A549 (cell line): ENCODE measurements around the gene RPH3AL. TPM values are rescaled to one million over a fixed set of nuclear protein-coding genes. Genes with fewer than 3 reads are reported as not detected.
"Not testable (repeated sequence)": the region's sequence is repeated elsewhere in the genome, so short reads cannot be mapped to it uniquely, and the experiment has no call there.

Experiments used
- ATAC-seq, 2 experiments: fragments of 200-7000 bp in 1 of 2; fragments of >200 bp in 1 of 2; cut with Nextera tagmentation in 1 of 2; cut with Tn5 transposase in 1 of 2; 3 replicates each; pipeline versions ENCODE4 v1.8.0 to v1.9.1; 2018 to 2020; ENCODE audit warnings: mild to moderate bottlenecking in 1 of 2, moderate library complexity in 1 of 2
- CTCF ChIA-PET: fragments of 300-600 bp; sonication (Branson Sonifier 250); formaldehyde crosslinking; extraction: SDS; loops from one replicate; lab custom pipeline; 2021; ENCODE audit warnings: antibody characterized with exemption, inconsistent platforms; lab: Yijun Ruan, JAX
- POLR2A ChIA-PET: fragments of 350-600 bp; formaldehyde crosslinking; extraction: SDS; loops from one replicate; lab custom pipeline; 2021; ENCODE audit warnings: antibody characterized with exemption, inconsistent platforms; lab: Yijun Ruan, JAX
- DNase-seq, 2 experiments: peaks; one replicate each; pipeline versions ENCODE4 v3.0.0 to v3.0.0-alpha.2; 2011 to 2016; ENCODE audit warnings: low read depth in 1 of 2, low spot score in 1 of 2
- FAIRE-seq: peaks from 2 replicates; lab custom pipeline; 2011; peaks lifted over from hg19 to GRCh38; lab: Jason Lieb, UNC
- H3K27ac ChIP-seq, 2 experiments: fragments of >200 bp; sonication (Bioruptor Twin); formaldehyde crosslinking; 3 replicates each; pipeline ENCODE4 v1.5.1; 2016 to 2017
- H3K4me1 ChIP-seq: fragments of >200 bp; sonication (Bioruptor Twin); formaldehyde crosslinking; 3 replicates; pipeline ENCODE4 v1.6.1; 2016
- H3K4me2 ChIP-seq: fragments of >200 bp; sonication (Bioruptor Twin); formaldehyde crosslinking; 3 replicates; pipeline ENCODE4 v1.6.1; 2016
- H3K4me3 ChIP-seq: fragments of >200 bp; sonication (Bioruptor Twin); formaldehyde crosslinking; 3 replicates; pipeline ENCODE4 v1.5.1; 2016
- H3K9me3 ChIP-seq: fragments of >200 bp; sonication (Bioruptor Twin); formaldehyde crosslinking; 3 replicates; pipeline ENCODE4 v1.6.1; 2016
- BHLHE40 ChIP-seq: IDR thresholded peaks from 2 replicates; pipeline ENCODE4 v1.6.1; 2012; ENCODE audit warnings: low read depth, low read length, inconsistent platforms
- CBX2 ChIP-seq: fragments of 200-600 bp; sonication (generic); IDR thresholded peaks from 2 replicates; pipeline ENCODE4 v1.6.1; 2016; ENCODE audit warnings: low read depth, mild to moderate bottlenecking, borderline replicate concordance
- CBX8 ChIP-seq: fragments of 200-600 bp; sonication (generic); IDR thresholded peaks from 2 replicates; pipeline ENCODE4 v1.6.1; 2016
- CHD4 ChIP-seq: fragments of 200-600 bp; sonication (generic); IDR thresholded peaks from 2 replicates; pipeline ENCODE4 v1.6.1; 2016; ENCODE audit warnings: antibody characterized with exemption, mild to moderate bottlenecking, borderline replicate concordance
- CTCF ChIP-seq: fragments of >200 bp; sonication (Bioruptor Twin); formaldehyde crosslinking; IDR thresholded peaks from 3 replicates; pipeline ENCODE4 v1.5.1; 2016
- FOSB ChIP-seq: fragments of 250-450 bp; sonication (Bioruptor Pico); IDR thresholded peaks from 2 replicates; pipeline ENCODE4 v1.5.0; 2020; ENCODE audit warnings: mild to moderate bottlenecking, moderate library complexity
- HMGXB4 ChIP-seq: fragments of 250-450 bp; sonication (Bioruptor Pico); IDR thresholded peaks from 2 replicates; pipeline ENCODE4 v1.5.0; 2021; ENCODE audit warnings: mild to moderate bottlenecking, moderate library complexity, borderline replicate concordance
- HOXA7 ChIP-seq: fragments of 250-450 bp; sonication (Bioruptor Pico); IDR thresholded peaks from 2 replicates; pipeline ENCODE4 v1.5.0; 2020; ENCODE audit warnings: mild to moderate bottlenecking, moderate library complexity
- JUNB ChIP-seq: fragments of >200 bp; sonication (Bioruptor Twin); formaldehyde crosslinking; IDR thresholded peaks from 2 replicates; pipeline ENCODE4 v1.6.1; 2016
- KDM5A ChIP-seq: fragments of 200-600 bp; sonication (generic); IDR thresholded peaks from 2 replicates; pipeline ENCODE4 v1.6.1; 2016; ENCODE audit warnings: antibody characterized with exemption, mild to moderate bottlenecking
- MAFK ChIP-seq: fragments of 450-650 bp; IDR thresholded peaks from 2 replicates; pipeline ENCODE4 v1.6.1; 2014; ENCODE audit not compliant: partially characterized antibody
- NFE2L2 ChIP-seq: fragments of 150-350 bp; conservative IDR thresholded peaks from 2 replicates; pipeline ENCODE4 v1.6.1; 2014; ENCODE audit warnings: low read length
- PHF8 ChIP-seq: fragments of 200-600 bp; sonication (generic); IDR thresholded peaks from 2 replicates; pipeline ENCODE4 v1.6.1; 2016; ENCODE audit warnings: low read depth, mild to moderate bottlenecking, antibody characterized with exemption, moderate library complexity, borderline replicate concordance
- RAD21 ChIP-seq, 2 experiments: fragments of >200 bp in 1 of 2; sonication (Bioruptor Twin) in 1 of 2; formaldehyde crosslinking in 1 of 2; IDR thresholded peaks in 1 of 2; conservative IDR thresholded peaks in 1 of 2; 2 replicates in 1 of 2; 3 replicates in 1 of 2; pipeline ENCODE4 v1.6.1; 2012 to 2018; ENCODE audit warnings: inconsistent platforms in 1 of 2
- RCOR1 ChIP-seq: fragments of 150-350 bp; IDR thresholded peaks from 2 replicates; pipeline ENCODE4 v1.6.1; 2014; ENCODE audit warnings: antibody characterized with exemption, low read length, low read depth
- SREBF2 ChIP-seq: fragments of 450-650 bp; IDR thresholded peaks from 2 replicates; pipeline ENCODE4 v1.6.1; 2014; ENCODE audit warnings: mild to moderate bottlenecking, moderate library complexity
- TFCP2L1 ChIP-seq: fragments of 250-450 bp; sonication (Bioruptor Pico); IDR thresholded peaks from 2 replicates; pipeline ENCODE4 v1.5.0; 2021; ENCODE audit warnings: mild to moderate bottlenecking
- ZC3H11A ChIP-seq: fragments of 450-650 bp; IDR thresholded peaks from 2 replicates; pipeline ENCODE4 v1.6.1; 2014; ENCODE audit warnings: antibody characterized with exemption, mild to moderate bottlenecking
- ZFP36 ChIP-seq: fragments of 450-650 bp; IDR thresholded peaks from 2 replicates; pipeline ENCODE4 v1.6.1; 2014; ENCODE audit warnings: borderline replicate concordance; ENCODE audit not compliant: partially characterized antibody
- ZSCAN20 ChIP-seq: fragments of 250-450 bp; sonication (Bioruptor Pico); IDR thresholded peaks from 2 replicates; pipeline ENCODE4 v1.8.0; 2022; ENCODE audit warnings: mild to moderate bottlenecking, moderate library complexity
- WGBS: methylation state at CpG from one replicate; pipeline ENCODE4 v1.1.6; 2017; ENCODE audit errors: missing lambda C conversion rate; 5-methylcytosine and 5-hydroxymethylcytosine counted together
- polyA plus RNA-seq, 4 experiments: library from polyadenylated mRNA; depleted of rRNA in 3 of 4; stranded (reverse); fragments of >200 nt; fragmentation: RNase III in 1 of 4; extraction: RNeasy Plus Mini Kit Qiagen cat#74134 plus additional on column Dnase treatment in 1 of 4; gene quantifications; 2 replicates in 3 of 4; 3 replicates in 1 of 4; pipeline ENCODE4 v1.2.3, GENCODE V29; 2011 to 2017
- TF ChIP-seq, protein P1 (sequence below): IDR thresholded peaks from 2 replicates; pipeline ENCODE4 v1.6.1; 2012
- TF ChIP-seq, protein P2 (sequence below): fragments of 450-650 bp; IDR thresholded peaks from 2 replicates; pipeline ENCODE4 v1.6.1; 2014; ENCODE audit warnings: antibody characterized with exemption
- TF ChIP-seq, protein P3 (sequence below): IDR thresholded peaks from 2 replicates; pipeline ENCODE4 v1.6.1; 2012; ENCODE audit warnings: low read depth, borderline replicate concordance
- TF ChIP-seq, protein P4 (sequence below): IDR thresholded peaks from 2 replicates; pipeline ENCODE4 v1.6.1; 2012
- TF ChIP-seq, protein P5 (sequence below): fragments of >200 bp; sonication (Bioruptor Twin); formaldehyde crosslinking; IDR thresholded peaks from 2 replicates; pipeline ENCODE4 v1.6.1; 2016

The RPH3AL gene
- polyA plus RNA-seq, 2 of the 4 experiments (the other 2 are of a cell fraction), result 23.3 to 31.1 TPM

- TF ChIP-seq, protein P1, sequence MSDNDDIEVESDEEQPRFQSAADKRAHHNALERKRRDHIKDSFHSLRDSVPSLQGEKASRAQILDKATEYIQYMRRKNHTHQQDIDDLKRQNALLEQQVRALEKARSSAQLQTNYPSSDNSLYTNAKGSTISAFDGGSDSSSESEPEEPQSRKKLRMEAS, result no peak
- TF ChIP-seq FOSB (CRISPR knock-in tag) (no peak), JUNB (no peak)
- TF ChIP-seq, protein P2, sequence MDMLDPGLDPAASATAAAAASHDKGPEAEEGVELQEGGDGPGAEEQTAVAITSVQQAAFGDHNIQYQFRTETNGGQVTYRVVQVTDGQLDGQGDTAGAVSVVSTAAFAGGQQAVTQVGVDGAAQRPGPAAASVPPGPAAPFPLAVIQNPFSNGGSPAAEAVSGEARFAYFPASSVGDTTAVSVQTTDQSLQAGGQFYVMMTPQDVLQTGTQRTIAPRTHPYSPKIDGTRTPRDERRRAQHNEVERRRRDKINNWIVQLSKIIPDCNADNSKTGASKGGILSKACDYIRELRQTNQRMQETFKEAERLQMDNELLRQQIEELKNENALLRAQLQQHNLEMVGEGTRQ, result no peak
Observed at GRCh38 chr17:208429-208828, 144.2 kb downstream of the RPH3AL start (continued).

DNA sequence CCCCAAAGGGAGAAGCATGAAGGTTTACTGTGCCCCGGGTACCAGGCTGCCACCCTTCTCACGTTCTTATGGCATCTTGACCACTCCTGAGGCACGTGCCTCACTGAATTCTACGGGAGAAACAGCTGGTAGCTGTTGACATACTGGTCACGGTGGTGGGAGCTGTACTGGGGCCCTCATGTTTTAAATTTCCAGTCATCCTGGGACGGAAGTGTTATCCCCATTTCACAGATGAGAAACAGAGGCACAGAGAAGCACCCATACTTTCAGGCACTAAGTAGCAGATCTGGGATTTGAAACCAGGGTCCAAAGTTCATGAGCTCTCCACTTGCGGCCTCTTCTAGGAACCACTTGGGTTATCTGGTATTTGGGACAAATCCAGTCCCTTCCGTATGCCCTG lies 144.8 kb downstream of the RPH3AL start:
- Histone ChIP-seq H3K4me3 (no peak overlapping the region), H3K9me3 (peaks cover 14% of the 10 kb centered on the region; the same call in 2 of the 3 replicates), H3K4me2 (no peak overlapping the region), H3K27ac (no peak overlapping the region), H3K4me1 (no peaks in the 10 kb centered on the region)
- TF ChIP-seq TFCP2L1 (no peak), CHD4 (0 out of 2 replicates have a peak, but pooled peaks have one; percentile 59)
- TF ChIP-seq, protein P3, sequence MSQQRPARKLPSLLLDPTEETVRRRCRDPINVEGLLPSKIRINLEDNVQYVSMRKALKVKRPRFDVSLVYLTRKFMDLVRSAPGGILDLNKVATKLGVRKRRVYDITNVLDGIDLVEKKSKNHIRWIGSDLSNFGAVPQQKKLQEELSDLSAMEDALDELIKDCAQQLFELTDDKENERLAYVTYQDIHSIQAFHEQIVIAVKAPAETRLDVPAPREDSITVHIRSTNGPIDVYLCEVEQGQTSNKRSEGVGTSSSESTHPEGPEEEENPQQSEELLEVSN, result no peak
- DNase-seq, result no peak
- ChIA-PET CTCF (interaction anchor here (0.6 to 2.5 kb wide), 6 partner anchors 12 to 179 kb away, joined by 3 to 7 read pairs (median 4); no protein-coding TSS in a partner anchor), POLR2A (no interaction called here)
- no peak for ATAC-seq
- no peak for FAIRE-seq
- 97% methylated on average over 8 of the region's 8 CpGs for WGBS

GRCh38 chr17:206941-207560 lies 145.6 kb downstream of the RPH3AL start:
- CTCF ChIA-PET, result interaction anchor here (0.6 to 2.5 kb wide), 3 partner anchors 11 to 213 kb away, joined by 4 to 7 read pairs (median 7); no protein-coding TSS in a partner anchor
- TF ChIP-seq RAD21 (conservative IDR thresholded peaks at IDR 0.05 in 1 of 2, IDR thresholded peaks at IDR 0.05 in 1 of 2) (no peak), HOXA7 (no peak), CBX8 (no peak), PHF8 (no peak), CBX2 (no peak), MAFK (no peak), SREBF2 (no peak), RCOR1 (no peak), HMGXB4 (CRISPR knock-in tag) (no peak), CTCF (no peak), ZFP36 (no peak), BHLHE40 (no peak), KDM5A (no peak), NFE2L2 (no peak), CHD4 (no peak), ZSCAN20 (CRISPR knock-in tag) (no peak), ZC3H11A (no peak)
- TF ChIP-seq, protein P1, result no peak
- TF ChIP-seq, protein P4, sequence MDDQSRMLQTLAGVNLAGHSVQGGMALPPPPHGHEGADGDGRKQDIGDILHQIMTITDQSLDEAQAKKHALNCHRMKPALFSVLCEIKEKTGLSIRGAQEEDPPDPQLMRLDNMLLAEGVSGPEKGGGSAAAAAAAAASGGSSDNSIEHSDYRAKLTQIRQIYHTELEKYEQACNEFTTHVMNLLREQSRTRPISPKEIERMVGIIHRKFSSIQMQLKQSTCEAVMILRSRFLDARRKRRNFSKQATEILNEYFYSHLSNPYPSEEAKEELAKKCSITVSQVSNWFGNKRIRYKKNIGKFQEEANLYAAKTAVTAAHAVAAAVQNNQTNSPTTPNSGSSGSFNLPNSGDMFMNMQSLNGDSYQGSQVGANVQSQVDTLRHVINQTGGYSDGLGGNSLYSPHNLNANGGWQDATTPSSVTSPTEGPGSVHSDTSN, result no peak
- TF ChIP-seq, protein P5, sequence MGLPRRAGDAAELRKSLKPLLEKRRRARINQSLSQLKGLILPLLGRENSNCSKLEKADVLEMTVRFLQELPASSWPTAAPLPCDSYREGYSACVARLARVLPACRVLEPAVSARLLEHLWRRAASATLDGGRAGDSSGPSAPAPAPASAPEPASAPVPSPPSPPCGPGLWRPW, result no peak
- TF ChIP-seq, all 56 proteins: peak for 0
- no peak overlapping the region for H3K4me3 ChIP-seq
- 95% methylated on average over 37 of the region's 37 CpGs for WGBS
- no peak overlapping the region for H3K27ac ChIP-seq
- H3K9me3 ChIP-seq, result peaks cover 14% of the 10 kb centered on the region; the same call in 2 of the 3 replicates
- H3K4me1 ChIP-seq, result no peaks in the 10 kb centered on the region
- POLR2A ChIA-PET, result no interaction called here
- ATAC-seq (no peak), DNase-seq (no peak), FAIRE-seq (no peak)
- H3K4me2 ChIP-seq, result no peak overlapping the region

DNA sequence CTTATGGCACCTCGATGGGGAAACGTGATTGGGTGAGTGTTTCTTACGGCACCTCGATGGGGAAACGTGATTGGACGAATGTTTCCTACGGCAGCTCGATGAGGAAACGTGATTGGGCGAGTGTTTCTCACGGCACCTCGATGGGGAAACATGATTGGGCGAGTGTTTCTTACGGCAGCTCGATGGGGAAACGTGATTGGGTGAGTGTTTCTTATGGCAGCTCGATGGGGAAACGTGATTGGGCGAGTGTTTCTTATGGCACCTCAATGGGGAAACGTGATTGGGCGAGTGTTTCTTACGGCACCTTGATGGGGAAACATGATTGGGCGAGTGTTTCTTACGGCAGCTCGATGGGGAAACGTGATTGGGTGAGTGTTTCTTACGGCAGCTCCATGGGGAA lies 146.1 kb downstream of the RPH3AL start:
- POLR2A ChIA-PET, H3K27ac ChIP-seq: not testable (repeated sequence)

More for the DNA sequence above, 146.1 kb downstream of the RPH3AL start:
- H3K9me3 ChIP-seq, result peaks cover 14% of the 10 kb centered on the region; the same call in 2 of the 3 replicates
- CTCF ChIA-PET, result interaction anchor here (0.6 to 2.5 kb wide), 5 partner anchors 13 to 790 kb away, joined by 3 to 7 read pairs (median 4); partner anchors contain the start of gene TIMM22
- peak in 1 of 2 experiments; percentile 50 for DNase-seq
- H3K4me3 ChIP-seq, FAIRE-seq, H3K4me1 ChIP-seq, ATAC-seq, H3K4me2 ChIP-seq: not testable (repeated sequence)
- WGBS, result 90% methylated on average over 27 of the region's 27 CpGs
